ENCODE data around the gene TSHZ2.

- TF ChIP-seq CTCF (IDR thresholded peaks at IDR 0.05) (no peak), POLR2A (IDR thresholded peaks at IDR 0.05) (no peak)
These were observed 8.9 kb downstream of the TSHZ2 start for GRCh38 chr20:52981051-52981450.

All from heart left ventricle (tissue), 13 donors.